ENCODE data around the gene MRGPRF.

The MRGPRF gene

GRCh38 chr11:68994894-68995285 is 18.2 kb downstream of the MRGPRF start:
- DNase-seq (ENCODE audit: low read depth, low spot score): no peak

GRCh38 chr11:68994161-68994893 is 18.7 kb downstream of the MRGPRF start:
- H3K4me3 ChIP-seq (ENCODE audit: low read length): no peak overlapping the region
- no peak for DNase-seq (ENCODE audit: low read depth, low spot score)

More at GRCh38 chr11:68994894-68995285, 18.2 kb downstream of the MRGPRF start:
- H3K4me3 ChIP-seq (ENCODE audit: low read length): no peak overlapping the region

GRCh38 chr11:68993546-68993945 is 19.5 kb downstream of the MRGPRF start:
- no peak for DNase-seq (ENCODE audit: low read depth, low spot score)
- H3K4me3 ChIP-seq (ENCODE audit: low read length): no peak overlapping the region

GRCh38 chr11:68992743-68993255 is 20.2 kb downstream of the MRGPRF start:
- DNase-seq (ENCODE audit: low read depth, low spot score): no peak
- H3K4me3 ChIP-seq (ENCODE audit: low read length): no peak overlapping the region

GRCh38 chr11:68990995-68991780 is 21.9 kb downstream of the MRGPRF start:
- H3K4me3 ChIP-seq (ENCODE audit: low read length): no peak overlapping the region
- no peak for DNase-seq (ENCODE audit: low read depth, low spot score)

- DNase-seq (ENCODE audit: low read depth, low spot score): no peak
- H3K4me3 ChIP-seq (ENCODE audit: low read length): no peak overlapping the region
Observed at GRCh38 chr11:68989936-68990606, 23.0 kb downstream of the MRGPRF start.

GRCh38 chr11:68988491-68988890 is 24.6 kb downstream of the MRGPRF start:
- no peak for DNase-seq (ENCODE audit: low read depth, low spot score)
- no peak overlapping the region for H3K4me3 ChIP-seq (ENCODE audit: low read length)

GRCh38 chr11:68987211-68987610 is 25.8 kb downstream of the MRGPRF start:
- H3K4me3 ChIP-seq (ENCODE audit: low read length): no peak overlapping the region
- DNase-seq (ENCODE audit: low read depth, low spot score): no peak

GRCh38 chr11:68983801-68984200 is 29.2 kb downstream of the MRGPRF start:
- H3K4me3 ChIP-seq (ENCODE audit: low read length): no peak overlapping the region
- DNase-seq (ENCODE audit: low read depth, low spot score): no peak

GRCh38 chr11:68982134-68982533 is 30.9 kb downstream of the MRGPRF start:
- H3K4me3 ChIP-seq (ENCODE audit: low read length): no peak overlapping the region
- no peak for DNase-seq (ENCODE audit: low read depth, low spot score)

- H3K4me3 ChIP-seq (ENCODE audit: low read length): no peak within 1 kb of the TSS
- DNase-seq (ENCODE audit: low read depth, low spot score): no peak
Observed at GRCh38 chr11:68980776-68981065, 32.3 kb downstream of the MRGPRF start, which contains the start of gene MRGPRD. Gene MRGPRD (minus strand): TSS chr11:68980986. CDS start chr11:68980986, 0 bp downstream.

GRCh38 chr11:68979931-68980775 is 32.9 kb downstream of the MRGPRF start:
- DNase-seq (ENCODE audit: low read depth, low spot score): no peak
- H3K4me3 ChIP-seq (ENCODE audit: low read length): no peak overlapping the region

- no peak for DNase-seq (ENCODE audit: low read depth, low spot score)
- no peak overlapping the region for H3K4me3 ChIP-seq (ENCODE audit: low read length)
Observed at GRCh38 chr11:68978931-68979594, 34.0 kb downstream of the MRGPRF start.

GRCh38 chr11:68978626-68978930 is 34.5 kb downstream of the MRGPRF start:
- no peak for DNase-seq (ENCODE audit: low read depth, low spot score)
- H3K4me3 ChIP-seq (ENCODE audit: low read length): no peak overlapping the region

GRCh38 chr11:68977781-68978625 is 35.0 kb downstream of the MRGPRF start:
- DNase-seq (ENCODE audit: low read depth, low spot score): no peak
- H3K4me3 ChIP-seq (ENCODE audit: low read length): no peak overlapping the region

GRCh38 chr11:68976563-68976962 is 36.5 kb downstream of the MRGPRF start:
- H3K4me3 ChIP-seq (ENCODE audit: low read length): no peak overlapping the region
- DNase-seq (ENCODE audit: low read depth, low spot score): no peak

GRCh38 chr11:68976095-68976494 is 37.0 kb downstream of the MRGPRF start:
- DNase-seq (ENCODE audit: low read depth, low spot score): no peak
- no peak overlapping the region for H3K4me3 ChIP-seq (ENCODE audit: low read length)
